ENCODE data around the gene NRP1.

- TF ChIP-seq POLR2A (IDR thresholded peaks at IDR 0.05; ENCODE audit: low read length) (no peak), EHF (CRISPR knock-in tag; IDR thresholded peaks at IDR 0.05) (no peak), NR3C1 (IDR thresholded peaks at IDR 0.05) (no peak), ZFP36 (IDR thresholded peaks at IDR 0.05; ENCODE audit: borderline replicate concordance, partially characterized antibody) (no peak), MAZ (IDR thresholded peaks at IDR 0.05; ENCODE audit: borderline replicate concordance, low read depth, low read length) (no peak), RFX5 (IDR thresholded peaks at IDR 0.05) (no peak), GATA3 (IDR thresholded peaks at IDR 0.05; ENCODE audit: borderline replicate concordance) (no peak), CTCF (IDR thresholded peaks at IDR 0.05) (no peak), JUNB (IDR thresholded peaks at IDR 0.05) (no peak)
Observed at GRCh38 chr10:33178026-33178755, 156.3 kb downstream of the NRP1 start.
